GM21717 (cell line): Measurements from ENCODE around the gene EME2.

Experiments used
- ATAC-seq: cut with Tn5 transposase; IDR thresholded peaks from one replicate; pipeline ENCODE4 v1.9.1; 2021; ENCODE audit warnings: mild to moderate bottlenecking, moderate library complexity; ENCODE audit not compliant: unreplicated experiment

EME2 gene

GRCh38 chr16:1817716-1818115 lies 45.1 kb downstream of the EME2 start:
- ATAC-seq = no peak

DNA sequence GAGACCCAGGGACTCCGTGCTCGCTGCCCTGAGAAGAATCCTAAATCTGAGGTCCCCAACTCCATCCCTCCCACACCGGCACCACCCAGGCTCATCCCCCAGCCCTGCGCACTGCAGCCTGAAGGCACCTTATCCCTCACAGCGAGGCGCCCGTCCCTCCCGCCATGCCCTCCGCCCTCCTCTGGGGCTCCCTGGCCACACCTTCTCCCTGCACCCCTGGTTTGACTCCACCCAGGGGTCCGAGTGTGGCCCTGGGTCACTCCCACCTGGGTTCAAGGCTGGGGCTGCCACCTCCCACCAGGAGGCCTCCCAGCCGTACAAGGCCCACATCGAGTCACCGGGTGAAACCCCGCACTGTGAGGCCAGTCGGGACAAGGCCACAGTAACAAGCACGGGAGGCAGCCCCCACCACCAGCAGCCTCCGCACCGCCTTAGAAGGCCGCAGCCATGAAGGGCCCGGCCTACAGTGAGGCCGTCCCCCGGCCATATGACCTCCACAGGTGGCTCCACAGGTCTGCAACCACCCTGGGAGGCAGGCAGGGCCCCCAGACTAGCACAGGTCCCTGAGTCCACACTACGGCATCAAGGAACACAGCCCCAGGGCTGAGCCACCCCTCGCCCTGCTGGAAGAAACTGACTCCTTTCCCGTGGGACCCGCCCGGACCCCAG lies 45.7 kb downstream of the EME2 start:
- ATAC-seq = no peak

DNA sequence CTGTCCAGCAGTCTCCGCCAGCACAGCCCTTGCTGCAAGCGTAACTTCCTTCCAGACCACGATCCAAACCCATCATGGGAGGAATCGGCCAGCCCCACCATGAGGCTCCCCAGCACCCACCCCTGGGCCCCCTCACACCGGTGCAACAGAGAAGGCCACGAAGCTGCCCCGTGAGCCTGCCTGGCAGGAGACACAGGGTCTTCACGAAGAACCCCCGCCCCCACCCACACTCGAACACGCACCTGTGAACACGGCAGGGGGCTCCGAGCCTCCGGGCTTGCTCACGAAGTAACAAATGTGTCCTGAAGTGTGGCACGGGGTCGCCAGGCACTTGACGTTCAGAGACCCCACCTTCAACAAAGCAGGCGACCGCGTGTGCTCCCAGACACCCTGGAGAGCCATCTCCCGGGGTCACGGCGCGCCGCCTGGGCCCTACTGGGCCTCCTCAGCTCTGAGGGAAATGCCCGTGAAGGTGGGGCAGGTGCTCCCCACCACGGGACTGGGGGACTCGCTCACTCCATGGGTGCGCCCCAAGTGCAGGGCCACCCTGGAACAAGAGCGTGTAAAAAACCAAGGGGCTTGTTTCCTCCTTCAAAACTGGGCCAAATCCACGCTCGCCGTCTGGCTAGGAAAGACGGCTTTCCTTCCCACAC lies 46.4 kb downstream of the EME2 start:
- no peak for ATAC-seq

DNA sequence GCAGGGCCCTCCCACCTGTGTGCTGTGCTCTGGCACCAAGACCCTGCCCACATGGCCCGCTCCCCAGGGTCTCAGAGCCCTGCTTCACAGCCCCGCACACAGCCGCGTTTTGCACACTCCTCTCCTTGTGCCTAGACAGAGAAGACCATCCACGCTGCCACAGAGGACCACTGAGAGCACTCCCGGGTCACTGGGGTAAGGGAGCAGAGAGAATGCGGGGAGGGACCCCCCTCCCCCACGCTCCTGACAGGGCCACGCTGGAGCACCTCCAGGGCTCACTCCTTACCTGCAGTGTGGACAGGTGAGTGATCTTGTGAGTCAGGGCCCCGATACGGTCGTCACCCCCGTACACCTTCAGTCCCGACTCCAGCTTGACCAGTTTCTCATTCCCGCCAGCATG lies 47.0 kb downstream of the EME2 start:
- no peak for ATAC-seq

- ATAC-seq = no peak
These were observed 47.7 kb downstream of the EME2 start for GRCh38 chr16:1820096-1820945.

DNA sequence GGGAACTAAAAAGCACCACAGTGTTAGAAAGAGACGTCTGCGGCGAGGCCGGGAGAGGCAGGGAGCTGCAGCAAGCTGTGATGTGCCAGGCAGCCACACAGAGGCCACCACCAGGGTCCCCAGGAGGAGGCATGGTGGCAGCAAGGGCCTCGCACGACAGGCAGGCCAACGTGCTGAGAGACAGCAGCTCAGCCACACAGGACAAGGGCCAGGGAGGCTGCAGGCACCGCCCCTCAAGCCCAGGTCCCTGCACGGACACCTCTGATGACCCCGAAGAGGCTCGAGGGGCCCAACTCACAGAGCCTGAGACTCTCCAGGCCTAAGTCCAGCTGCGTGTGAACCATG lies 48.3 kb downstream of the EME2 start:
- ATAC-seq = no peak

- ATAC-seq = no peak
These were observed 49.4 kb downstream of the EME2 start for GRCh38 chr16:1821861-1822611.

DNA sequence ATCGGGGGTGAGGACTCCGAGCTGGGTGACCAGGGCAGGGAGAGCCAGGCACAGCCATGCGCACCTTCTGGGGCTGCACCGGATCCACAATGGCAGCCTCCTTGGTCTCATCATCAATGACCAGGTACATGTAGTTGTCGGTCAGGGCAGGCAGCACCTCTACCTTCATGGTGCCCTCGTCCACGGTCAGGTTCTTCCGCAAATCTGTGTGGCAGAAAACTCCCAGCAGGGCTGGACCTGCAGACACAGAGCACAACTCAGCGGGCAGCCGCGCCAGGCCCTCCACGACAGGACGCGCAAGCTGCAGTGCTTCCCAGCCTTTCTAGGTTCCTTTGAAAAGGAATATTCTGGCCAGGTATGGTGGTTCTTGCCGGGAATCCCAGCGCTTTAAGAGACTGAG lies 50.2 kb downstream of the EME2 start:
- ATAC-seq = no peak

DNA sequence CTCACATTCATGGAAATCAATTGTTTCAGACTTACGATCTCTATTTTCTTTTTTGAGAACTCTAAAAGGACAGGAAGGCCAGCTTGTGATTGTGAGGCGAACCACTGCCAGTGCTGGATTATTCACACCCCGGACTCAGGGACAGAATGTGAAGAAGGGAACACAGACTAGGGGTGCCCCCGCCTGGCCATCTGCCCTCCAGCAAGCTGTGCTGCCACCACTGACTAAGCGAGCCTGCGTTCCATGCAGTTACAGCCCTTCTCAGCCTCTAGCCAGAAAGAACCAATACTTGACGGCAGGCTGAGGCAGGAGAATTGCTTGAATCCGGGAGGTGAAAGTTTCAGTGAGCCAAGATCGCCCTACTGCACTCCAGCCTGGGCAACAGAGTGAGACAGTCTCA lies 51.2 kb downstream of the EME2 start:
- ATAC-seq = no peak

DNA sequence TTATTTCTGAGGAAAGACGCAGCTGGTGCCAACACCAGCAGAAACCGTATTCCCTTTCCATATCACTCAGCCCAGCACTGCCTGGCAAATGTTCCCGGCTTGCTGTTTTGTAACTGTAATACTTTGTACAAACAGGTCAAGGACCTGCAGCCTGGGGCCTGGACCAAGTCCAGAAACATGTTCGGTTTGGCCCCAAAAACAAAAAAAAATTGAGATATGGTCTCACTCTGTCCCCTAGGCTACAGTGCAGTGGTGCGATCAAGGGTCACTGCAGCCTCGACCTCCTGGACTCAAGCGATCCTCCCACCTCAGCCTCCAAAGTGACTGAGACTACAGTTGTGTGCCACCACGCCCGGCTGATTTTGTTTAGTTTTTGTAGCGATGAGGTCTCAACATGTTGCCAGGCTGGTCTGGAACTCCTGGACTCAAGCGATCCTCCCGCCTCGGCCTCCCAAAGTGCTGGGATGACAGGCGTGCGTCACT lies 52.8 kb downstream of the EME2 start:
- ATAC-seq = no peak
